Measurements from ENCODE around the gene PRSS12. TPM values are rescaled to one million over a fixed set of nuclear protein-coding genes. Genes with fewer than 3 reads are reported as not detected.

PRSS12 gene
- total RNA-seq, 1 experiment from 2014 or later, result 13.8 TPM

- BruUV-seq (replicated peaks), result no TSS peak
Observed at GRCh38 chr4:118265312-118266144, 87.3 kb downstream of the PRSS12 start.

More at GRCh38 chr4:118265312-118266144, 87.3 kb downstream of the PRSS12 start:
- Histone ChIP-seq H4K20me1 (ENCODE audit: insufficient read depth) (no peaks in the 10 kb centered on the region), H3K36me3 (ENCODE audit: control insufficient read depth in 1 of 2, insufficient read depth in 2 of 2, low read length in 2 of 2) (no peaks in the 10 kb centered on the region), H3K4me2 (ENCODE audit: low read length) (no peak overlapping the region), H3K79me2 (ENCODE audit: insufficient read depth, low read length) (no peaks in the 10 kb centered on the region), H2AFZ (ENCODE audit: low read depth, low read length, poor library complexity, severe bottlenecking) (no peak overlapping the region), H3K27me3 (ENCODE audit: insufficient read depth, low read length) (no peaks in the 10 kb centered on the region), H3K27ac (ENCODE audit: low read depth, low read length) (no peak overlapping the region), H3K9me2 (ENCODE audit: insufficient read depth) (no peaks in the 10 kb centered on the region), H3K9ac (ENCODE audit: low read length) (no peak overlapping the region), H3K4me3 (replicated peaks in 1 of 2; ENCODE audit: low read depth in 1 of 2, low read length in 2 of 2) (no peak overlapping the region), H3K9me3 (ENCODE audit: control insufficient read depth in 1 of 2, insufficient read depth in 1 of 2, low read depth in 1 of 2, low read length in 2 of 2) (no peaks in the 10 kb centered on the region), H3K4me1 (ENCODE audit: control insufficient read depth in 1 of 2, insufficient read depth in 2 of 2, low read length in 2 of 2) (no peaks in the 10 kb centered on the region)
- intact Hi-C loops (cut with micrococcal nuclease), result no loop called here
- no peak for ATAC-seq
- ChIA-PET RAD21 (ENCODE audit: low non-redundant PET in 1 of 2, low total read pairs in 2 of 2, uncharacterized antibody in 2 of 2, unreplicated experiment in 2 of 2) (no interaction called here), POLR2A (no interaction called here), CTCF (no interaction called here)
- DNase-seq (ENCODE audit: low read depth, low spot score), result no peak
- TF ChIP-seq ELF1 (IDR thresholded peaks at IDR 0.05; ENCODE audit: borderline replicate concordance, low read depth), result no peak
- no peak for TF ChIP-seq EZH2phosphoT487 (IDR thresholded peaks at IDR 0.05; ENCODE audit: borderline replicate concordance)
- no peak for TF ChIP-seq MAX (IDR thresholded peaks at IDR 0.05)
- TF ChIP-seq JUND (IDR thresholded peaks at IDR 0.05), result no peak
- no peak for TF ChIP-seq POLR2AphosphoS5 (IDR thresholded peaks at IDR 0.05; ENCODE audit: low read depth, low read length)
- TF ChIP-seq CBX3 (IDR thresholded peaks at IDR 0.05; ENCODE audit: low read depth), result no peak
- TF ChIP-seq ZNF274 (IDR thresholded peaks at IDR 0.05; ENCODE audit: low read depth, low read length), result no peak
- no peak for TF ChIP-seq SP1 (IDR thresholded peaks at IDR 0.05; ENCODE audit: low read depth)
- TF ChIP-seq REST (IDR thresholded peaks at IDR 0.05; ENCODE audit: low read depth), result no peak
- no peak for TF ChIP-seq CEBPB (IDR thresholded peaks at IDR 0.05; ENCODE audit: low read depth)
- TF ChIP-seq CTCF (IDR thresholded peaks at IDR 0.05 in 2 of 3, conservative IDR thresholded peaks at IDR 0.05 in 1 of 3; ENCODE audit: borderline replicate concordance in 1 of 3, insufficient read depth in 1 of 3, low read depth in 2 of 3, low read length in 2 of 3), result no peak
- TF ChIP-seq EZH2 (IDR thresholded peaks at IDR 0.05), result no peak
- no peak for TF ChIP-seq EGR1 (IDR thresholded peaks at IDR 0.05; ENCODE audit: low read depth)
- TF ChIP-seq ATF3 (IDR thresholded peaks at IDR 0.05), result no peak
- no peak for TF ChIP-seq YY1 (IDR thresholded peaks at IDR 0.05; ENCODE audit: extremely low read depth, insufficient replicate concordance, low read depth, low read length)
- no peak for TF ChIP-seq TCF7L2 (IDR thresholded peaks at IDR 0.05; ENCODE audit: borderline replicate concordance, extremely low read depth, insufficient read depth, insufficient read length)
- TF ChIP-seq POLR2A (IDR thresholded peaks at IDR 0.05; ENCODE audit: borderline replicate concordance, extremely low read depth, insufficient read depth, insufficient read length), result no peak
- TF ChIP-seq ZBTB33 (IDR thresholded peaks at IDR 0.05; ENCODE audit: extremely low read depth, insufficient replicate concordance, low read length), result no peak
- no peak for TF ChIP-seq SRF (IDR thresholded peaks at IDR 0.05; ENCODE audit: low read depth)
- TF ChIP-seq ZFX (IDR thresholded peaks at IDR 0.05), result no peak
